GM23338 (cell line): ENCODE results near the gene KCNT1. TPM values are rescaled to one million over a fixed set of nuclear protein-coding genes. Genes with fewer than 3 reads are reported as not detected.

Experiments used
- ATAC-seq: fragments of 200-7000 bp; cut with Tn5 transposase; 3 replicates; pipeline ENCODE4 v1.9.1; 2020
- DNase-seq: peaks from one replicate; pipeline ENCODE4 v3.0.0-alpha.2; 2015; ENCODE audit warnings: low spot score
- H2AFZ ChIP-seq: fragments of 200-600 bp; sonication (generic); 2 replicates; pipeline ENCODE4 v1.8.0; 2016; ENCODE audit warnings: antibody characterized with exemption, mild to moderate bottlenecking, moderate library complexity
- H3F3A ChIP-seq: fragments of 200-600 bp; sonication (generic); replicated peaks from 2 replicates; pipeline ENCODE4 v1.8.0; 2017; ENCODE audit warnings: antibody characterized with exemption, mixed run types, low read depth
- H3K27ac ChIP-seq: fragments of 200-600 bp; sonication (generic); 2 replicates; pipeline ENCODE4 v1.6.1; 2016; ENCODE audit warnings: low read depth
- H3K27me3 ChIP-seq: fragments of 200-600 bp; sonication (generic); 2 replicates; pipeline ENCODE4 v1.8.0; 2016; ENCODE audit warnings: mild to moderate bottlenecking, mixed run types, moderate library complexity; ENCODE audit not compliant: insufficient read depth
- H3K36me3 ChIP-seq: fragments of 200-600 bp; sonication (generic); 2 replicates; pipeline ENCODE4 v1.8.0; 2016; ENCODE audit warnings: mild to moderate bottlenecking; ENCODE audit not compliant: insufficient read depth
- H3K4me1 ChIP-seq: fragments of 200-600 bp; sonication (generic); 2 replicates; pipeline ENCODE4 v1.8.0; 2016; ENCODE audit warnings: mild to moderate bottlenecking, moderate library complexity; ENCODE audit not compliant: insufficient read depth
- H3K4me2 ChIP-seq: fragments of 200-600 bp; sonication (generic); 2 replicates; pipeline ENCODE4 v1.7.1; 2017; ENCODE audit warnings: mixed run types
- H3K4me3 ChIP-seq: fragments of 200-600 bp; sonication (generic); 2 replicates; pipeline ENCODE4 v1.6.1; 2016; ENCODE audit warnings: mixed run types
- H3K79me2 ChIP-seq: fragments of 200-600 bp; sonication (generic); replicated peaks from 2 replicates; pipeline ENCODE4 v1.8.0; 2017; ENCODE audit warnings: mild to moderate bottlenecking; ENCODE audit not compliant: insufficient read depth
- H3K9me2 ChIP-seq: fragments of 200-600 bp; sonication (generic); 2 replicates; pipeline ENCODE4 v1.8.0; 2017; ENCODE audit not compliant: insufficient read depth
- H4K20me1 ChIP-seq: fragments of 200-600 bp; sonication (generic); replicated peaks from 2 replicates; pipeline ENCODE4 v1.8.0; 2017; ENCODE audit warnings: mild to moderate bottlenecking; ENCODE audit not compliant: insufficient read depth
- H3K27ac Mint-ChIP-seq: 2 replicates; pipeline ENCODE4 v1.8.0; 2020; ENCODE audit warnings: inconsistent platforms, mild to moderate bottlenecking, moderate library complexity, mixed read lengths
- H3K27me3 Mint-ChIP-seq: 3 replicates; pipeline ENCODE4 v1.8.0; 2022; ENCODE audit warnings: low read depth, mild to moderate bottlenecking, moderate library complexity, mixed read lengths, inconsistent platforms; ENCODE audit not compliant: insufficient read depth, poor library complexity
- H3K36me3 Mint-ChIP-seq: 3 replicates; pipeline ENCODE4 v1.8.0; 2021; ENCODE audit warnings: low read depth, mild to moderate bottlenecking, inconsistent platforms, moderate library complexity, mixed read lengths
- H3K4me1 Mint-ChIP-seq: 3 replicates; pipeline ENCODE4 v1.8.0; 2020; ENCODE audit warnings: mild to moderate bottlenecking, inconsistent platforms, mixed read lengths
- H3K4me3 Mint-ChIP-seq: 3 replicates; pipeline ENCODE4 v1.8.0; 2021; ENCODE audit warnings: moderate library complexity, mild to moderate bottlenecking, inconsistent platforms, mixed read lengths
- H3K9me3 Mint-ChIP-seq: 3 replicates; pipeline ENCODE4 v1.8.0; 2020; ENCODE audit warnings: moderate library complexity, mild to moderate bottlenecking, inconsistent platforms, mixed read lengths
- CREB1 ChIP-seq: fragments of 250-450 bp; sonication (Bioruptor Pico); IDR thresholded peaks from 2 replicates; pipeline ENCODE4 v1.5.0; 2020; ENCODE audit warnings: low read depth, mild to moderate bottlenecking, moderate library complexity
- EZH2phosphoT487 ChIP-seq: fragments of 200-600 bp; sonication (generic); IDR thresholded peaks from one replicate; pipeline ENCODE4 v1.8.1; 2018; ENCODE audit warnings: antibody characterized with exemption; ENCODE audit not compliant: unreplicated experiment
- JUNB ChIP-seq: IDR thresholded peaks from one replicate; pipeline ENCODE4 v1.6.1; 2016; ENCODE audit warnings: antibody characterized with exemption; ENCODE audit not compliant: unreplicated experiment
- NANOG ChIP-seq: IDR thresholded peaks from 2 replicates; pipeline ENCODE4 v1.6.1; 2016; ENCODE audit warnings: antibody characterized with exemption, borderline replicate concordance
- POLR2AphosphoS5 ChIP-seq: IDR thresholded peaks from 2 replicates; pipeline ENCODE4 v1.6.1; 2016; ENCODE audit warnings: antibody characterized with exemption, low read depth
- REST ChIP-seq: IDR thresholded peaks from one replicate; pipeline ENCODE4 v1.6.1; 2018; ENCODE audit warnings: antibody characterized with exemption; ENCODE audit not compliant: unreplicated experiment
- STAT1 ChIP-seq: IDR thresholded peaks from one replicate; pipeline ENCODE4 v1.6.1; 2016; ENCODE audit warnings: antibody characterized with exemption; ENCODE audit not compliant: unreplicated experiment
- ZNF114 ChIP-seq: fragments of 250-450 bp; sonication (Bioruptor Pico); IDR thresholded peaks from 2 replicates; pipeline ENCODE4 v1.5.0; 2020; ENCODE audit warnings: mild to moderate bottlenecking, moderate library complexity
- ZNF331 ChIP-seq: fragments of 250-450 bp; sonication (Bioruptor Pico); IDR thresholded peaks from 2 replicates; pipeline ENCODE4 v1.5.0; 2020; ENCODE audit warnings: low read depth, mild to moderate bottlenecking, moderate library complexity
- ZNF462 ChIP-seq: fragments of 250-450 bp; sonication (Bioruptor Pico); IDR thresholded peaks from 2 replicates; pipeline ENCODE4 v1.5.0; 2020; ENCODE audit warnings: mild to moderate bottlenecking, moderate library complexity
- polyA plus RNA-seq: library from polyadenylated mRNA; unstranded; fragments of >200 nt; fragmentation: Nextera tagmentation; extraction: Ambion mirVana; gene quantifications from 2 replicates; pipeline ENCODE4 v1.2.1, GENCODE V29; 2016
- total RNA-seq: library from RNA; depleted of rRNA; stranded (reverse); fragments of >200 nt; shearing (Covaris generic); gene quantifications from 2 replicates; pipeline ENCODE4 v1.2.3, GENCODE V29; 2014
- TF ChIP-seq, protein P1 (sequence below), 2 experiments: fragments of 200-600 bp in 1 of 2; sonication (generic) in 1 of 2; conservative IDR thresholded peaks; 2 replicates each; pipeline versions ENCODE4 v1.5.1 to v1.6.1; 2016 to 2017; ENCODE audit warnings: antibody characterized with exemption in 2 of 2, low read depth in 2 of 2, mild to moderate bottlenecking in 2 of 2, moderate library complexity in 1 of 2

KCNT1 gene
- total and polyA plus RNA-seq, 2 experiments from 2014 or later = 0.05 to 0.28 TPM

- ATAC-seq (no peak), DNase-seq (no peak)
- Mint-ChIP-seq H3K4me1 (peaks cover 3% of the 10 kb centered on the region; the same call in 1 of the 3 replicates), H3K9me3 (no peaks in the 10 kb centered on the region), H3K4me3 (no peak overlapping the region), H3K36me3 (peaks cover 80% of the 10 kb centered on the region), H3K27me3 (peaks cover 10% of the 10 kb centered on the region), H3K27ac (no peak overlapping the region)
- Histone ChIP-seq H3K4me3 (no peak overlapping the region), H3K4me2 (no peak overlapping the region), H3K79me2 (no peaks in the 10 kb centered on the region), H3K27ac (no peak overlapping the region), H3K36me3 (peaks cover 11% of the 10 kb centered on the region; the same call in 1 of the 2 replicates), H3K27me3 (no peaks in the 10 kb centered on the region), H2AFZ (no peak overlapping the region), H4K20me1 (peaks cover 6% of the 10 kb centered on the region), H3K4me1 (no peaks in the 10 kb centered on the region), H3F3A (no peaks in the 10 kb centered on the region), H3K9me2 (no peaks in the 10 kb centered on the region)
- TF ChIP-seq POLR2AphosphoS5 = no peak
- no peak for TF ChIP-seq REST
- TF ChIP-seq ZNF462 (CRISPR knock-in tag) = no peak
- TF ChIP-seq EZH2phosphoT487 = no peak
- TF ChIP-seq, protein P1, sequence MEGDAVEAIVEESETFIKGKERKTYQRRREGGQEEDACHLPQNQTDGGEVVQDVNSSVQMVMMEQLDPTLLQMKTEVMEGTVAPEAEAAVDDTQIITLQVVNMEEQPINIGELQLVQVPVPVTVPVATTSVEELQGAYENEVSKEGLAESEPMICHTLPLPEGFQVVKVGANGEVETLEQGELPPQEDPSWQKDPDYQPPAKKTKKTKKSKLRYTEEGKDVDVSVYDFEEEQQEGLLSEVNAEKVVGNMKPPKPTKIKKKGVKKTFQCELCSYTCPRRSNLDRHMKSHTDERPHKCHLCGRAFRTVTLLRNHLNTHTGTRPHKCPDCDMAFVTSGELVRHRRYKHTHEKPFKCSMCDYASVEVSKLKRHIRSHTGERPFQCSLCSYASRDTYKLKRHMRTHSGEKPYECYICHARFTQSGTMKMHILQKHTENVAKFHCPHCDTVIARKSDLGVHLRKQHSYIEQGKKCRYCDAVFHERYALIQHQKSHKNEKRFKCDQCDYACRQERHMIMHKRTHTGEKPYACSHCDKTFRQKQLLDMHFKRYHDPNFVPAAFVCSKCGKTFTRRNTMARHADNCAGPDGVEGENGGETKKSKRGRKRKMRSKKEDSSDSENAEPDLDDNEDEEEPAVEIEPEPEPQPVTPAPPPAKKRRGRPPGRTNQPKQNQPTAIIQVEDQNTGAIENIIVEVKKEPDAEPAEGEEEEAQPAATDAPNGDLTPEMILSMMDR (conservative IDR thresholded peaks at IDR 0.05; ENCODE audit: low read depth in 2 of 2) = no peak
- TF ChIP-seq NANOG = no peak
- no peak for TF ChIP-seq STAT1
- no peak for TF ChIP-seq ZNF331 (CRISPR knock-in tag)
- TF ChIP-seq JUNB = no peak
- no peak for TF ChIP-seq ZNF114 (CRISPR knock-in tag)
- no peak for TF ChIP-seq CREB1
Measured at GRCh38 chr9:135812961-135813360, 111.0 kb downstream of the KCNT1 start.
